Neural progenitor cell (in vitro differentiated cells): ENCODE data around the gene ZMYND8. TPM values are rescaled to one million over a fixed set of nuclear protein-coding genes. Genes with fewer than 3 reads are reported as not detected.
"Not testable (repeated sequence)": the region's sequence is repeated elsewhere in the genome, so short reads cannot be mapped to it uniquely, and the experiment has no call there.

ENCODE experiments used
- DNase-seq: peaks from one replicate; pipeline ENCODE4 v3.0.0-alpha.2; 2016; ENCODE audit warnings: low spot score
- H2AFZ ChIP-seq: fragments of 200-600 bp; sonication (generic); replicated peaks from 2 replicates; pipeline ENCODE4 v1.6.1; 2016; ENCODE audit warnings: antibody characterized with exemption
- H3F3A ChIP-seq: fragments of 200-600 bp; sonication (generic); 2 replicates; pipeline ENCODE4 v1.6.1; 2016; ENCODE audit warnings: antibody characterized with exemption, low read depth
- H3K27ac ChIP-seq: fragments of 200-600 bp; sonication (generic); 2 replicates; pipeline ENCODE4 v1.5.1; 2016; ENCODE audit warnings: mild to moderate bottlenecking
- H3K27me3 ChIP-seq: fragments of 200-600 bp; sonication (generic); 2 replicates; pipeline ENCODE4 v1.6.1; 2016; ENCODE audit warnings: mild to moderate bottlenecking, moderate library complexity
- H3K36me3 ChIP-seq: fragments of 200-600 bp; sonication (generic); 2 replicates; pipeline ENCODE4 v1.5.1; 2016
- H3K4me1 ChIP-seq: fragments of 200-600 bp; sonication (generic); 2 replicates; pipeline ENCODE4 v1.6.1; 2016; ENCODE audit warnings: mixed run types
- H3K4me2 ChIP-seq: fragments of 200-600 bp; sonication (generic); 2 replicates; pipeline ENCODE4 v1.6.1; 2016
- H3K4me3 ChIP-seq: fragments of 200-600 bp; sonication (generic); 2 replicates; pipeline ENCODE4 v1.5.1; 2016
- H3K79me2 ChIP-seq: fragments of 200-600 bp; sonication (generic); 2 replicates; pipeline ENCODE4 v1.6.1; 2016; ENCODE audit warnings: low read depth
- H3K9ac ChIP-seq: fragments of 200-600 bp; sonication (generic); 2 replicates; pipeline ENCODE4 v1.6.1; 2016
- H3K9me3 ChIP-seq: fragments of 200-600 bp; sonication (generic); 2 replicates; pipeline ENCODE4 v1.5.1; 2016; ENCODE audit warnings: low read depth
- H4K20me1 ChIP-seq: fragments of 200-600 bp; sonication (generic); 2 replicates; pipeline ENCODE4 v1.6.1; 2016; ENCODE audit warnings: low read depth
- H3K27ac Mint-ChIP-seq: 3 replicates; pipeline ENCODE4 v1.8.0; 2021; ENCODE audit warnings: mixed read lengths
- H3K27me3 Mint-ChIP-seq: 2 replicates; pipeline ENCODE4 v1.8.0; 2022; ENCODE audit warnings: low read depth, mild to moderate bottlenecking, inconsistent platforms, moderate library complexity, mixed read lengths; ENCODE audit not compliant: insufficient read depth
- H3K36me3 Mint-ChIP-seq: 3 replicates; pipeline ENCODE4 v1.8.0; 2021; ENCODE audit warnings: mixed read lengths
- H3K4me1 Mint-ChIP-seq: 3 replicates; pipeline ENCODE4 v1.8.0; 2021; ENCODE audit warnings: mixed read lengths
- H3K4me3 Mint-ChIP-seq: 3 replicates; pipeline ENCODE4 v1.8.0; 2021; ENCODE audit warnings: mild to moderate bottlenecking, moderate library complexity, mixed read lengths
- H3K9me3 Mint-ChIP-seq: 3 replicates; pipeline ENCODE4 v1.8.0; 2020; ENCODE audit warnings: mixed read lengths
- EZH2 ChIP-seq: fragments of 200-600 bp; sonication (generic); IDR thresholded peaks from 2 replicates; pipeline ENCODE4 v1.6.1; 2017; ENCODE audit warnings: antibody characterized with exemption, mild to moderate bottlenecking, moderate library complexity
- EZH2phosphoT487 ChIP-seq: fragments of 200-600 bp; sonication (generic); IDR thresholded peaks from 2 replicates; pipeline ENCODE4 v1.6.1; 2017; ENCODE audit warnings: antibody characterized with exemption
- total RNA-seq: library from RNA; depleted of rRNA; stranded (reverse); fragments of >200 nt; gene quantifications from 2 replicates; pipeline ENCODE4 v1.2.3, GENCODE V29; 2015; ENCODE audit warnings: low replicate concordance
- TF ChIP-seq, protein P1 (sequence below): fragments of 200-600 bp; sonication (generic); IDR thresholded peaks from 2 replicates; pipeline ENCODE4 v1.5.1; 2017; ENCODE audit warnings: antibody characterized with exemption, mild to moderate bottlenecking

The ZMYND8 gene
- total RNA-seq, 1 donor from 2014 or later, result 59.4 TPM

DNA sequence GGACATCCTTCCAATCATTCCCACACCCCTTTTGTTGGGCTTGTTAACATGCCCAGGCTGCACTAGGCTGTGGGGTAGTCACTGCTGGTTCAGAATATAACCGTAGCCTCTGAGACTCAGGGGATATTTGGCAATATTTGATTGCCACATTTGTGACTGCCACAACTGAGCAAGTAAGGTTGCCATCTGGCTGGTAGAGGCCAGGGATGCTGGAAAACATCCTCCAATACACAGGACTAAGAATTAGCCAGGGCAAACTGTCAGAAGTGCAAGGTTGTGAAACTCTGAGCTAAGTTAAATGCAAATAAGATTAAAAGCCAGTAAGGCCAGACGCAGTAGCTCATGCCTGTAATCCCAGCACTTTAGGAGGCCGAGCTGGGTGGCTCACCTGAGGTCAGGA is 112.0 kb downstream of the ZMYND8 start:
- Histone ChIP-seq H3K4me3 (no peak overlapping the region), H3K79me2 (peaks cover 83% of the 10 kb centered on the region), H4K20me1 (peaks cover 19% of the 10 kb centered on the region), H3K27ac (peak overlapping the region; percentile 23), H3F3A (no peaks in the 10 kb centered on the region), H3K4me2 (no peak overlapping the region), H3K36me3 (peaks cover 7% of the 10 kb centered on the region), H3K9ac (no peak overlapping the region), H3K4me1 (no peaks in the 10 kb centered on the region), H3K9me3 (no peaks in the 10 kb centered on the region), H3K27me3 (no peaks in the 10 kb centered on the region), H2AFZ (no peak overlapping the region)
- Mint-ChIP-seq H3K27me3 (no peaks in the 10 kb centered on the region), H3K36me3 (peaks cover 42% of the 10 kb centered on the region), H3K4me3 (no peak overlapping the region), H3K4me1 (no peaks in the 10 kb centered on the region), H3K27ac (no peak overlapping the region), H3K9me3 (no peaks in the 10 kb centered on the region)
- DNase-seq, result no peak
- TF ChIP-seq, protein P1, sequence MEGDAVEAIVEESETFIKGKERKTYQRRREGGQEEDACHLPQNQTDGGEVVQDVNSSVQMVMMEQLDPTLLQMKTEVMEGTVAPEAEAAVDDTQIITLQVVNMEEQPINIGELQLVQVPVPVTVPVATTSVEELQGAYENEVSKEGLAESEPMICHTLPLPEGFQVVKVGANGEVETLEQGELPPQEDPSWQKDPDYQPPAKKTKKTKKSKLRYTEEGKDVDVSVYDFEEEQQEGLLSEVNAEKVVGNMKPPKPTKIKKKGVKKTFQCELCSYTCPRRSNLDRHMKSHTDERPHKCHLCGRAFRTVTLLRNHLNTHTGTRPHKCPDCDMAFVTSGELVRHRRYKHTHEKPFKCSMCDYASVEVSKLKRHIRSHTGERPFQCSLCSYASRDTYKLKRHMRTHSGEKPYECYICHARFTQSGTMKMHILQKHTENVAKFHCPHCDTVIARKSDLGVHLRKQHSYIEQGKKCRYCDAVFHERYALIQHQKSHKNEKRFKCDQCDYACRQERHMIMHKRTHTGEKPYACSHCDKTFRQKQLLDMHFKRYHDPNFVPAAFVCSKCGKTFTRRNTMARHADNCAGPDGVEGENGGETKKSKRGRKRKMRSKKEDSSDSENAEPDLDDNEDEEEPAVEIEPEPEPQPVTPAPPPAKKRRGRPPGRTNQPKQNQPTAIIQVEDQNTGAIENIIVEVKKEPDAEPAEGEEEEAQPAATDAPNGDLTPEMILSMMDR, result no peak
- TF ChIP-seq EZH2 (no peak), EZH2phosphoT487 (no peak)

DNA sequence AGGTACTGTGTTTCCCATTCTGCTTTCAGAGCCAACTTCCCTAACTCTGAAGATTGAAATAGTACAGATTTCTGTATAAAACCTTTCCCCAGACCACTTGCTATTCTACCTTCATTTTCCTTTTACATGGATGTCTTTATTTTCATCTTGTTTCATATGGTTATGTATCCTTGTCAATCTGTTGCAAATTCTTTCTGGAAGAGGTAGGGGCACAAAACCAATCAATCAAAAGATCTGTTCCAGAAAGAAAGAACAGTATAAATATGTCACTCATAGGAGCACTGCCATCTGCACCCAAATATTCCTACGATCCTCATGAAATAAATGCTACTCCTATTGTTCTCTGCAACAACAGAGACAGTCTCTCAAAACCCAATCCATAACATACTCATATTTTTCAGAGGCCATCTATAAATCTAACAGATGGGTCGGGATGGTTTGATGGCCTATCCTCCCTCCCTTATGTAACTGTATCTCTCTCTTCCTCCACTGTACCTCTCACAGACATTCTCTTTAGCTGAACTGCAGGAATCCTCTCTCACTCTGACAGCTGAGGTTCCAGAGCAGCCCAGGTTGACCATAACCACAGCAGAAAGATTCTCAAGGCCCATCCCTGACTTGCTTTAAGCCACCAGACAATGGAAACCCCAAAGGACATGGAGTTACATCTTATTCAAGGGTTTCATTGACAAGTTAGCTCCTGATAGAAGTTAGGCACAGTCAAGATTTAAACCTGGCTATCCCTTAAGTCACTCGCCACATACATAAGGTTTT is 112.8 kb downstream of the ZMYND8 start:
- Histone ChIP-seq H3K4me3 (no peak overlapping the region), H3K4me2 (no peak overlapping the region)

DNA sequence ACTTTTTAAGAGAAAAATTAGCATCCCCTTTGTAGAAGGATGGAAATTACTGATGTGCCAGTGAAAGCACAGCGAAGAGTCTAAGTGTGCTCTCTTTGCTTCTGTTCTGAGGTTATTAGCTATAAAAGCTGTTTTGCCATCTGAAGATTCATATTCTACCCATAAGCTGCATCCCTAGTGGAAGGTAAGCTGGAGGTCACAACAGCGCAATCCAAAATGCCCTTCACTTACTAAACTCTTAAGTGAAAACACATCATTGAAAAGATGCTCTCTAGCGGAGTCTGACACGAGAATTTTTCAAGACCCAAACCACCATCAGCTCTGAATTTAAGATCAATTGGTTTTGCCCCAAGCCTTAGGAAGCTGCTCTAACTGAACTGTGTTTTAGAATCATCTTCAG is 113.5 kb downstream of the ZMYND8 start:
- Histone ChIP-seq H3K9me3 (no peaks in the 10 kb centered on the region), H3K4me1 (no peaks in the 10 kb centered on the region), H3K4me2 (no peak overlapping the region), H3K79me2 (peaks cover 79% of the 10 kb centered on the region), H2AFZ (no peak overlapping the region), H3K9ac (no peak overlapping the region), H3K27ac (peak overlapping the region; percentile 38), H3K4me3 (no peak overlapping the region), H3F3A (peaks cover 2% of the 10 kb centered on the region), H4K20me1 (peaks cover 20% of the 10 kb centered on the region), H3K36me3 (peaks cover 12% of the 10 kb centered on the region), H3K27me3 (no peaks in the 10 kb centered on the region)
- Mint-ChIP-seq H3K4me3 (no peak overlapping the region), H3K27ac (no peak overlapping the region), H3K4me1 (no peaks in the 10 kb centered on the region), H3K27me3 (no peaks in the 10 kb centered on the region), H3K36me3 (peaks cover 37% of the 10 kb centered on the region), H3K9me3 (no peaks in the 10 kb centered on the region)
- DNase-seq, result no peak
- no peak for TF ChIP-seq EZH2phosphoT487
- TF ChIP-seq EZH2, result no peak

More for the DNA sequence above, 112.8 kb downstream of the ZMYND8 start:
- H3F3A ChIP-seq, result peaks cover 2% of the 10 kb centered on the region
- Mint-ChIP-seq H3K27ac (no peak overlapping the region), H3K4me3 (no peak overlapping the region), H3K4me1 (no peaks in the 10 kb centered on the region), H3K27me3 (no peaks in the 10 kb centered on the region), H3K36me3 (peaks cover 35% of the 10 kb centered on the region), H3K9me3 (no peaks in the 10 kb centered on the region)
- H3K27me3 ChIP-seq, result no peaks in the 10 kb centered on the region
- H3K27ac ChIP-seq, result peak overlapping the region; percentile 38
- peaks cover 82% of the 10 kb centered on the region for H3K79me2 ChIP-seq
- no peaks in the 10 kb centered on the region for H3K9me3 ChIP-seq
- no peak overlapping the region for H2AFZ ChIP-seq
- H3K4me1 ChIP-seq, result no peaks in the 10 kb centered on the region
- H4K20me1 ChIP-seq, result peaks cover 21% of the 10 kb centered on the region
- peaks cover 8% of the 10 kb centered on the region for H3K36me3 ChIP-seq
- H3K9ac ChIP-seq, result no peak overlapping the region
- DNase-seq, result no peak
- TF ChIP-seq, protein P1, result no peak
- TF ChIP-seq EZH2phosphoT487 (no peak), EZH2 (no peak)

DNA sequence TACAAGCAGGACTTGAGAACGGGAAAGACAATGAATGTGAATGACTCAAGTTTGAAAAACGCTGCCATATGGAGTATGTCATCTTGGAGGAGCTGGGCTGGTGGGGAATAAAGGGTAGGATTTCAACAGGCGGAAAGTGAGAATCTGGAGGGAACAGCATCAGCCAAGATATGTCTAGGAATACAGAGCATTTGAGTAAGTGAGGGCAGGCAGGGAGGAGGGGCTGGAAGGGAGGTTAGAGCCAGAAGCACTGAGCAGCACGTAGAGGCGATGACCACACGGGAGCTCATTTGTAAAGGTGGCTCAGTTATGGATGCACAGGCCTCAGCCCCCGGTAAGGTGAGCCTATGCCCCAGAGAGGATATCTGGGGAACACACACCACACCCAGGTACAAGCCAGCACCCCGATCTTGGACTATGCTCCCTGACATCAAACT is 115.1 kb downstream of the ZMYND8 start:
- H3K27ac ChIP-seq, result no peak overlapping the region
- no peaks in the 10 kb centered on the region for H3K4me1 ChIP-seq
- Mint-ChIP-seq H3K4me1 (no peaks in the 10 kb centered on the region), H3K27me3 (no peaks in the 10 kb centered on the region), H3K4me3 (no peak overlapping the region), H3K9me3 (no peaks in the 10 kb centered on the region), H3K36me3 (peaks cover 37% of the 10 kb centered on the region), H3K27ac (peak overlapping the region; percentile 4)
- H3K9me3 ChIP-seq, result no peaks in the 10 kb centered on the region
- no peak overlapping the region for H2AFZ ChIP-seq
- no peak overlapping the region for H3K4me3 ChIP-seq
- no peak overlapping the region for H3K9ac ChIP-seq
- H4K20me1 ChIP-seq, result peaks cover 15% of the 10 kb centered on the region
- H3F3A ChIP-seq, result peaks cover 5% of the 10 kb centered on the region
- no peaks in the 10 kb centered on the region for H3K27me3 ChIP-seq
- no peak overlapping the region for H3K4me2 ChIP-seq
- peaks cover 69% of the 10 kb centered on the region for H3K79me2 ChIP-seq
- TF ChIP-seq, protein P1, result no peak
- TF ChIP-seq EZH2 (no peak), EZH2phosphoT487 (no peak)
- DNase-seq, result no peak
- peaks cover 11% of the 10 kb centered on the region for H3K36me3 ChIP-seq

DNA sequence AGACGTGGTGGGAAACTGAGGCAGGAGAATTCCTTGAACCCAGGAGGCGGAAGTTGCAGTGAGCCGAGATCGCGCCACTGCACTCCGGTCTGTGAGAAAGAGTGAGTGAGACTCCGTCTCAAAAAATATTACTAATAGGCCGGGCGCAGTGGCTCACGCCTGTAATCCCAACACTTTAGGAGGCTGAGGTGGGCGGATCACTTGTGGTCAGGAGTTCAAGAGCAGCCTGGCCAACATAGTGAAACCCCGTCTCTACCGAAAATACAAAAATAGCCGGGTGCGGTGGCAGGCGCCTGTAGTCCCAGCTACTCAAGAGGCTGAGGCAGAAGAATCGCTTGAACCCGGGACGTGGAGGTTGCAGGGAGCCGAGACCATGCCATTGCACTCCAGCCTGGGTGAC is 116.4 kb downstream of the ZMYND8 start:
- Histone ChIP-seq H3K79me2 (peaks cover 60% of the 10 kb centered on the region), H3K36me3 (peaks cover 11% of the 10 kb centered on the region), H4K20me1 (peaks cover 11% of the 10 kb centered on the region)
- H3K36me3 Mint-ChIP-seq, result peaks cover 37% of the 10 kb centered on the region
- not testable (repeated sequence) for H3K4me1 Mint-ChIP-seq, H3K27ac ChIP-seq, H3K9ac ChIP-seq, H2AFZ ChIP-seq, H3K4me2 ChIP-seq, H3F3A ChIP-seq, H3K27ac Mint-ChIP-seq, H3K4me3 ChIP-seq, H3K27me3 ChIP-seq, H3K9me3 ChIP-seq, H3K4me3 Mint-ChIP-seq, H3K4me1 ChIP-seq, DNase-seq, H3K9me3 Mint-ChIP-seq, H3K27me3 Mint-ChIP-seq
